ENCODE data around the gene TUBB2B. TPM values are rescaled to one million over a fixed set of nuclear protein-coding genes. Genes with fewer than 3 reads are reported as not detected.

Gene TUBB2B
- total and polyA plus RNA-seq, 2 donors = 4.3 to 6.8 TPM

GRCh38 chr6:3226481-3227362 lies 731 bp downstream of the TUBB2B start:
- Histone ChIP-seq H3K4me3 (ENCODE audit: low read length in 2 of 2) (peak overlapping the region in 1 of 2 donors; percentile 18), H3K27me3 (ENCODE audit: control insufficient read depth in 2 of 2, insufficient read depth in 1 of 2, low read length in 1 of 2) (peaks cover 59 to 82% of the 10 kb centered on the region in 2 donors), H3K4me1 (ENCODE audit: control insufficient read depth in 2 of 2, insufficient read depth in 2 of 2, low read length in 2 of 2) (peaks cover 6 to 41% of the 10 kb centered on the region in 2 donors), H3K36me3 (ENCODE audit: control insufficient read depth in 2 of 2, insufficient read depth in 2 of 2, low read length in 1 of 2) (no peaks in the 10 kb centered on the region), H3K9me3 (ENCODE audit: control insufficient read depth in 2 of 2, insufficient read depth in 1 of 2, low read length in 1 of 2) (peaks cover 0 to 17% of the 10 kb centered on the region in 2 donors), H3K27ac (ENCODE audit: low read depth in 1 of 2, low read length in 1 of 2) (no peak overlapping the region)
- no peak for DNase-seq (ENCODE audit: low read depth in 6 of 9, low spot score in 9 of 9)
- WGBS = 3% methylated on average over 54 of the region's 54 CpGs

- H3K4me3 ChIP-seq (ENCODE audit: low read length in 2 of 2) = no peak overlapping the region
- DNase-seq (ENCODE audit: low read depth in 6 of 9, low spot score in 9 of 9) = no peak
- H3K9me3 ChIP-seq (ENCODE audit: control insufficient read depth in 2 of 2, insufficient read depth in 1 of 2, low read length in 1 of 2) = peaks cover 0 to 17% of the 10 kb centered on the region in 2 donors
- peaks cover 54 to 75% of the 10 kb centered on the region in 2 donors for H3K27me3 ChIP-seq (ENCODE audit: control insufficient read depth in 2 of 2, insufficient read depth in 1 of 2, low read length in 1 of 2)
- no peaks in the 10 kb centered on the region for H3K36me3 ChIP-seq (ENCODE audit: control insufficient read depth in 2 of 2, insufficient read depth in 2 of 2, low read length in 1 of 2)
- no peak overlapping the region for H3K27ac ChIP-seq (ENCODE audit: low read depth in 1 of 2, low read length in 1 of 2)
- peaks cover 6 to 35% of the 10 kb centered on the region in 2 donors for H3K4me1 ChIP-seq (ENCODE audit: control insufficient read depth in 2 of 2, insufficient read depth in 2 of 2, low read length in 2 of 2)
- WGBS = 90% methylated on average over 10 of the region's 10 CpGs
Observed at GRCh38 chr6:3226042-3226441, 1.4 kb downstream of the TUBB2B start.

DNA sequence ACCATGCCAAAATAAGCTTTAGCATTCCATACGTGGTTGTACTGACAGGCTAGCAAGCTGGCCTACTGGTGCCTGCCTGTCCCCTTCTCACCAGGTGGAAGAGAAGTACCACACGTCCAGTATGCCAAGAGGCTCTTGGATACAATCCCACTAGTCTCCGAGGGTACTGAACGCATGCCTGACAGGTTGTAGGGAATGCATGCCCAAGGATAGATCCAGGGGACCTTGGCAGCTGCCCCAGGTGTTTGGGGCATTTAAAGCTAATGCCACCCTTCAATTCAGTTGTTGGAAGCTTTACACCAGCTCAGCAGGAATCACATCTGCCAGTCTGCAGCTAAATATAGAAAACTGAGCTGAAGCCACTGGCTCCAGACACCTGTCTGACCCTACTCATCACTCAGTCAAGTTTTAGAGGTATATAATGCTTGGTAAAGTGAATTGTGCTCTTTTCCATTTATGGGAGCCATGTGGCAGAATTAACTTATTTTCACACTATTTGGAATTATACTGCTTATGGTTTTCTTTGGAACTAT lies 4.9 kb downstream of the TUBB2B start:
- no peak overlapping the region for H3K4me3 ChIP-seq (ENCODE audit: low read length in 2 of 2)
- H3K9me3 ChIP-seq (ENCODE audit: control insufficient read depth in 2 of 2, insufficient read depth in 1 of 2, low read length in 1 of 2) = peaks cover 0 to 13% of the 10 kb centered on the region in 2 donors
- H3K36me3 ChIP-seq (ENCODE audit: control insufficient read depth in 2 of 2, insufficient read depth in 2 of 2, low read length in 1 of 2) = no peaks in the 10 kb centered on the region
- no peak for DNase-seq (ENCODE audit: low read depth in 6 of 9, low spot score in 9 of 9)
- H3K27me3 ChIP-seq (ENCODE audit: control insufficient read depth in 2 of 2, insufficient read depth in 1 of 2, low read length in 1 of 2) = peaks cover 22 to 49% of the 10 kb centered on the region in 2 donors
- peaks cover 0 to 11% of the 10 kb centered on the region in 2 donors for H3K4me1 ChIP-seq (ENCODE audit: control insufficient read depth in 2 of 2, insufficient read depth in 2 of 2, low read length in 2 of 2)
- no peak overlapping the region for H3K27ac ChIP-seq (ENCODE audit: low read depth in 1 of 2, low read length in 1 of 2)
- WGBS = 93% methylated on average over 4 of the region's 4 CpGs

- Histone ChIP-seq H3K4me1 (ENCODE audit: control insufficient read depth in 2 of 2, insufficient read depth in 2 of 2, low read length in 2 of 2) (peaks cover 0 to 2% of the 10 kb centered on the region in 2 donors), H3K9me3 (ENCODE audit: control insufficient read depth in 2 of 2, insufficient read depth in 1 of 2, low read length in 1 of 2) (peaks cover 0 to 6% of the 10 kb centered on the region in 2 donors), H3K27me3 (ENCODE audit: control insufficient read depth in 2 of 2, insufficient read depth in 1 of 2, low read length in 1 of 2) (peaks cover 12 to 44% of the 10 kb centered on the region in 2 donors), H3K4me3 (ENCODE audit: low read length in 2 of 2) (no peak overlapping the region), H3K36me3 (ENCODE audit: control insufficient read depth in 2 of 2, insufficient read depth in 2 of 2, low read length in 1 of 2) (no peaks in the 10 kb centered on the region), H3K27ac (ENCODE audit: low read depth in 1 of 2, low read length in 1 of 2) (no peak overlapping the region)
- no peak for DNase-seq (ENCODE audit: low read depth in 6 of 9, low spot score in 9 of 9)
- 95% methylated on average over 4 of the region's 4 CpGs for WGBS
Observed at GRCh38 chr6:3221578-3221977, 5.9 kb downstream of the TUBB2B start.

DNA sequence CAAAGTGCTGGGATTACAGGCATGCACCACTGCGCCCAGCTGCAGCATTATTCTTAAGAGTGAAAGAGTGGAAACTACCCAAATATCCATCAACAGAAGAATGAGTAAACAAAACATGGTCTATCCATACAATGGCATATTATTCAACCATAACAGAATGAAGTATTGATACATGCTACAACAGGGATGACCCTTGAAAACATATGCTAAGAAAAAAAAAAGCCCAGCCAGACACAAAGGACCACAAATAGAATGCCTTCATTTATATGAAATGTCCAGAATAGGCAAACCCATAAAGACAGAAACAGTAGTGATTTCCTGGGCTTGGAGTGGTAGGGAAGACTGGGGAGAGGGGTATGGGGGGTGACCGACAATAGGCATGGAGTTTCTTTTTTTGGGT lies 7.1 kb downstream of the TUBB2B start:
- Histone ChIP-seq H3K9me3 (ENCODE audit: control insufficient read depth in 2 of 2, insufficient read depth in 1 of 2, low read length in 1 of 2) (no peaks in the 10 kb centered on the region), H3K36me3 (ENCODE audit: control insufficient read depth in 2 of 2, insufficient read depth in 2 of 2, low read length in 1 of 2) (no peaks in the 10 kb centered on the region), H3K4me1 (ENCODE audit: control insufficient read depth in 2 of 2, insufficient read depth in 2 of 2, low read length in 2 of 2) (no peaks in the 10 kb centered on the region), H3K27ac (ENCODE audit: low read depth in 1 of 2, low read length in 1 of 2) (no peak overlapping the region), H3K4me3 (ENCODE audit: low read length in 2 of 2) (no peak overlapping the region), H3K27me3 (ENCODE audit: control insufficient read depth in 2 of 2, insufficient read depth in 1 of 2, low read length in 1 of 2) (peaks cover 5 to 35% of the 10 kb centered on the region in 2 donors)
- 96% methylated on average over 2 of the region's 2 CpGs for WGBS
- DNase-seq (ENCODE audit: low read depth in 6 of 9, low spot score in 9 of 9) = no peak

DNA sequence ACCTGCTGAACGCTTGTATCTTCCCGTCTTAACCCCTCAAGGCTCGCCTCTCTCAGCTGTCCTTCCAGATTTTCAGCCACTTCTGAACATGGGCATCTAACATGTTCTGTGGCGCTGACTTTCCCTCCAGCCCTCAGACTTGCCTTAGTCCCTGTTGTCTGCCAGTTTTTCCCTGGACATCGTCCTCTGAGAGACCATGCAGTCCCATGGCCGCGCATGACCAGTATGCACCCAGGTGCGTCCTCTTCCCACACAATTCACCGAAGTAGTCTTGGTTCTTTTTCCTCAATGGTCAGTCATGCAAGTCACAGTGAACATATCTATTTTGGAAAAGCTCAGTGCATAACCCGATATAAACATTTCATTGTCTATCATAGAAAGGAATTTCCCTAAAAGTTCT lies 9.2 kb downstream of the TUBB2B start:
- no peaks in the 10 kb centered on the region for H3K36me3 ChIP-seq (ENCODE audit: control insufficient read depth in 2 of 2, insufficient read depth in 2 of 2, low read length in 1 of 2)
- H3K9me3 ChIP-seq (ENCODE audit: control insufficient read depth in 2 of 2, insufficient read depth in 1 of 2, low read length in 1 of 2) = no peaks in the 10 kb centered on the region
- no peak for DNase-seq (ENCODE audit: low read depth in 6 of 9, low spot score in 9 of 9)
- no peak overlapping the region for H3K4me3 ChIP-seq (ENCODE audit: low read length in 2 of 2)
- no peaks in the 10 kb centered on the region for H3K4me1 ChIP-seq (ENCODE audit: control insufficient read depth in 2 of 2, insufficient read depth in 2 of 2, low read length in 2 of 2)
- H3K27me3 ChIP-seq (ENCODE audit: control insufficient read depth in 2 of 2, insufficient read depth in 1 of 2, low read length in 1 of 2) = peaks cover 0 to 24% of the 10 kb centered on the region in 2 donors
- WGBS = 94% methylated on average over 10 of the region's 10 CpGs
- no peak overlapping the region for H3K27ac ChIP-seq (ENCODE audit: low read depth in 1 of 2, low read length in 1 of 2)

DNA sequence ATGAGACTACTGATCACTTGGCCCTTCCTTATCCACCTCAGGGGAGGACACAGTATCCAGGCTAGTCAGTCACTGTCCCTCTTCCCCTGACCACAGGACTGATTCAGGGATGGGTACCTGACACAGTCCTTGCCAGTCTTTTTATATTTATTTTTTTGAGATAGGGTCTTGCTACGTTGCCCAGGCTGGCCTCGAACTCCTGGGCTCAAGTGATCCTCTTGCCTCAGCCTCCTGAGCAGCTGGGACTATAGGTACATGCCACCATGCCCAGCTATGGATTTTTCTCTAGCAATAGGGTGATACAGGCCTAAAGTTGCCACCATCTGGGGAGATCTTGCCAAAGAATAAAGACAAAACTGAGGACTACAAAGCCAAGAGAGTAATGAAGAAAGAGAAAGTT lies 10.2 kb downstream of the TUBB2B start:
- H3K4me3 ChIP-seq (ENCODE audit: low read length in 2 of 2) = no peak overlapping the region
- H3K36me3 ChIP-seq (ENCODE audit: control insufficient read depth in 2 of 2, insufficient read depth in 2 of 2, low read length in 1 of 2) = no peaks in the 10 kb centered on the region
- DNase-seq (ENCODE audit: low read depth in 6 of 9, low spot score in 9 of 9) = no peak
- H3K4me1 ChIP-seq (ENCODE audit: control insufficient read depth in 2 of 2, insufficient read depth in 2 of 2, low read length in 2 of 2) = no peaks in the 10 kb centered on the region
- H3K27ac ChIP-seq (ENCODE audit: low read depth in 1 of 2, low read length in 1 of 2) = no peak overlapping the region
- H3K27me3 ChIP-seq (ENCODE audit: control insufficient read depth in 2 of 2, insufficient read depth in 1 of 2, low read length in 1 of 2) = peaks cover 0 to 20% of the 10 kb centered on the region in 2 donors
- 94% methylated on average over 2 of the region's 2 CpGs for whole genome bisulfite sequencing
- no peaks in the 10 kb centered on the region for H3K9me3 ChIP-seq (ENCODE audit: control insufficient read depth in 2 of 2, insufficient read depth in 1 of 2, low read length in 1 of 2)

DNA sequence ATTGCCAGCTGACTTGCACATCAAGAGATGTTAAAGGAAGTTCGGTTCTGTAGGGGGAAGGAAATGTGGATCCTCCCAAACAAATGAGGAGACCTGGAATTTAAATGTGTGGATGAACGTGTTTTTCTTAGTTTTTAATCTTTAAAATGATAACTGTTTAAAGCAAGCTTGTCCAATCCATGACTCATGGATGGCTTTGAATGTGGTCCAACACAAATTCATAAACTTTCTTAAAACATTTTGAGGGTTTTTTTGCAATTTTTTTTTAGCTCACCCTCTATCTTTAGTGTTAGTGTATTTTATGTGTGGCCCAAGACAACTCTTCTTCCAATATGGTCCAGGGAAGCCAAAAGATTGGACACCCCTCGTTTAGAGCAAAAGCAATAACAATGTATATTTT lies 12.6 kb downstream of the TUBB2B start:
- 81% methylated on average over 3 of the region's 3 CpGs for WGBS
- Histone ChIP-seq H3K9me3 (ENCODE audit: control insufficient read depth in 2 of 2, insufficient read depth in 1 of 2, low read length in 1 of 2) (no peaks in the 10 kb centered on the region), H3K4me1 (ENCODE audit: control insufficient read depth in 2 of 2, insufficient read depth in 2 of 2, low read length in 2 of 2) (no peaks in the 10 kb centered on the region), H3K36me3 (ENCODE audit: control insufficient read depth in 2 of 2, insufficient read depth in 2 of 2, low read length in 1 of 2) (no peaks in the 10 kb centered on the region), H3K27ac (ENCODE audit: low read depth in 1 of 2, low read length in 1 of 2) (no peak overlapping the region), H3K27me3 (ENCODE audit: control insufficient read depth in 2 of 2, insufficient read depth in 1 of 2, low read length in 1 of 2) (peaks cover 4 to 31% of the 10 kb centered on the region in 2 donors), H3K4me3 (ENCODE audit: low read length in 2 of 2) (no peak overlapping the region)
- no peak for DNase-seq (ENCODE audit: low read depth in 6 of 9, low spot score in 9 of 9)

- peaks cover 4 to 43% of the 10 kb centered on the region in 2 donors for H3K27me3 ChIP-seq (ENCODE audit: control insufficient read depth in 2 of 2, insufficient read depth in 1 of 2, low read length in 1 of 2)
- H3K4me3 ChIP-seq (ENCODE audit: low read length in 2 of 2) = no peak overlapping the region
- H3K27ac ChIP-seq (ENCODE audit: low read depth in 1 of 2, low read length in 1 of 2) = no peak overlapping the region
- no peaks in the 10 kb centered on the region for H3K4me1 ChIP-seq (ENCODE audit: control insufficient read depth in 2 of 2, insufficient read depth in 2 of 2, low read length in 2 of 2)
- no peaks in the 10 kb centered on the region for H3K9me3 ChIP-seq (ENCODE audit: control insufficient read depth in 2 of 2, insufficient read depth in 1 of 2, low read length in 1 of 2)
- H3K36me3 ChIP-seq (ENCODE audit: control insufficient read depth in 2 of 2, insufficient read depth in 2 of 2, low read length in 1 of 2) = no peaks in the 10 kb centered on the region
- 96% methylated on average over 2 of the region's 2 CpGs for WGBS
- DNase-seq (ENCODE audit: low read depth in 6 of 9, low spot score in 9 of 9) = no peak
Observed at GRCh38 chr6:3213334-3213695, 14.1 kb downstream of the TUBB2B start.

All from thymus (tissue), 11 donors.